Ureter (tissue), 1 donor: Measurements from ENCODE around the gene GABRB2. TPM values are rescaled to one million over a fixed set of nuclear protein-coding genes. Genes with fewer than 3 reads are reported as not detected.
"Not testable (repeated sequence)": the region's sequence is repeated elsewhere in the genome, so short reads cannot be mapped to it uniquely, and the experiment has no call there.

Experiments
- DNase-seq: peaks from one replicate; pipeline ENCODE4 v3.0.0-alpha.2; 2020; ENCODE audit warnings: low spot score
- total RNA-seq: library from RNA; stranded (reverse); gene quantifications from one replicate; pipeline ENCODE4 v1.2.4, GENCODE V29; 2023
- donor health status: DM: yes; HTN: yes; CAD: no.

GABRB2 gene
- total RNA-seq, result 0.34 TPM

DNA sequence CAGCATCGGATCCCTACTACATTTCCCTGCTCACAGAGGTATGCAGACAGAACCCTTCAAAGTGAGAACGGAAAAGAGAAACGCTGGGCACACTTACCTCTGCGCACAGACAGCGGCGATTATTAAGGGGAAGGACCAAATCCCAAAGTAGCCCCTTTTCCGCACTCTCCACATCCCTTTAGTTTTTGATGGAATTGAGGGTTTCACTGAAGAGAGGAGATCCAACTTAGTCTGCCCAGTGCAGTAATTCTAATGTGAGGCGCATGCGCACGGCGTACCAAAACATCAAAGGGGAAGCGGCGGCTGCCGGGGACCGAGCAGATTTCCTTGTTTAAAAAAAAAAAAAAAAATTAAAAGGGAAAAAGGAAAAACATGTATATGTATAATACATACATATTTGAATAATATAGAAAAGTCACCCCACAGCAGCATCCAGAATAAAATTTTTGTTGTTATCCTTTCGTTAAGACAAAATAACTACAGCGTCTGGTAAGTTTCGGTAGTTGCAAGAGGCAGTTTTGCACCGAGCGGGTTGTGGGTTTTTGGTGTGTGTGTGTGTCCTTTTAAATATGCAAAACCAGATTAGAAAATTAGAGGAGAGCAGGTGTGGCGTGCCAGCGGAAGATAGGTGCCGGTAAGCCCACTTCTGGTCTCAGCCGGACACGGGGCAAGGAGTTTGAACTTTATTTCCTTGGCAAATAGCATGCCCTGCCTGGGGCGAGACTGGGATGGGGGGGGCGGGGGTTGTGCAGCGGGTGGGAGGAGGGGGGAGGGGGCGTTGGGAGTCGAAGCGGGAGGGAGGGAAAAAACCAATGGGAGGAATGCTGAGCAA, at the start of gene GABRB2:
GABRB2 (minus strand) TSS at position 256 of the 832 bp plus-strand sequence; CDS start at position 174, 82 bp downstream.
- DNase-seq, result no peak

GRCh38 chr5:161585798-161586197, 39.3 kb upstream of the GABRB2 start:
- no peak for DNase-seq

GRCh38 chr5:161580621-161581020, 34.1 kb upstream of the GABRB2 start:
- no peak for DNase-seq

- no peak for DNase-seq
Observed at GRCh38 chr5:161572914-161573313, 26.4 kb upstream of the GABRB2 start.

DNA sequence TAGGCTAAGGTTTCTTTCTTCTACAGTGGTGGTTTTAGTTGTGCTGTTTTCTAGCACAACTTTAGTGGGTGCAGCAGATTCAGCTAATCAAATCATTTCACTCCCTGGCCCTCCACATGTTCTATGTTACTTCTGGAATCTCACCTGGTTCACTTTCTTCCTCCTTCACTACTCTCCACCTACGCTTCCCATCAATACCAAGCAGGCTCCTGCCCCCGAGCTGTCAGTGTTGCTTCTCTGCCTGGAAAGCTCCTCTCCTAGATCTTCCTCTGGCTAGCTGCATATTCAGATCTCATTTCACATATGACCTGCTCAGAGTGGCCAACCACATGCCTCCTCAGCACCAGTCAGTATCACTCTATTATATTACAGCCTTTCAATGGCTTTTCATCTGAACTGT, 19.6 kb upstream of the GABRB2 start:
- DNase-seq, result no peak

GRCh38 chr5:161562446-161562845, 15.9 kb upstream of the GABRB2 start:
- no peak for DNase-seq

- DNase-seq, result no peak
Observed at GRCh38 chr5:161549106-161549505, 2.6 kb upstream of the GABRB2 start.

GRCh38 chr5:161548487-161549094, 2.1 kb upstream of the GABRB2 start:
- DNase-seq, result no peak

GRCh38 chr5:161547738-161548486, 1.4 kb upstream of the GABRB2 start:
- DNase-seq, result no peak

DNA sequence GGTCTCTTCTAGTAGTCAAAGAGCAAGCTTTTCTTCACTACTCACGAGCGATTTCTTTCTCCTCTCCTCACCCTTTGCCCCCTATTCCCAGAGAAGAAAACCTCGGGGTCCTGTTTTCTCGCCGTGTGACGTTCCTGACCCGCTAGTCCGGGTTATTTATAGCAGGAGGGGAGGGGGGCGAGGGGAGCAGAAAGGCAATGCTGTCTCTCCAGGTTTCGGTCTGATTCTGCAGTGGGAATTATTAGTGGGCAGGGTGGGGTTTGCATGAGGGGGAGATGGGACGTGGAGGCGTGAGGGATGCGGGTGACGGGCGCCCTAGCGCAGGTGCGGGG, 847 bp upstream of the GABRB2 start:
- DNase-seq, result no peak

GRCh38 chr5:161546095-161546469, 443 bp downstream of the GABRB2 start:
- no peak for DNase-seq

DNA sequence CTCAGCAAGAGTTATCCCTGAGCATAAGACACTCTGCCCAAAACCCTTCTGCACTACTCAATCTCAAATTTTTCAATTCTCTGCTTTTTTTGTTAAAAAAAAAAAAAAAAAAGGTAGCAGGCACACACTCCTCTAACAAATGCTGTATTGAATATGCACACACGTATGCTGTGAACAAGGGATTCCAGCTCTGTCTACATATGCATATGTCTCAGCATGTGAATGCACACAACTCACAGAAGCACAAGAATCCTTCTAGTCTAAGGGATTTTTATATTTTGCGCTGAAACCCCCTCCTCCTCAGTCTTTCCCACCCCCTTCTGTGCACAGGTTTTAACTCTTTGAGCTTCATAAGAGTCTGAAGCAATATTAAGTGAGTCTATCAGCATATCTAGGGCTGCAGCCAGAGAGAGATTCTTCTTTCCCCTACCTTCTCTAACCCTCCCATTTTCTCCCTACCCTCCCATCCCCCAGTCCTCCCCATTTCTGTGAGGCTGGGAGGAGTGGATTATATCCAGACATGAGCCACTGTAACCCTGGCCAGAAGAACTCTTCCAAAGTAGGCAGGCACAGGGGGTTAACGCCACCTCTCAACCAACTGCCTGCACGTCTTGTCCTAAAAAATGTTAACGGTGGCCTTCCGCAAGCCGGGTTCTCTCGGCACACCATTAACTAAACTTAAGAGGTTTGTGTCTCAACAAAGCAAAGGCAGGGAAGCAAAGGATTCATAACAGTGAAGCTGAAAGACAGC, 1.0 kb downstream of the GABRB2 start:
- DNase-seq, result no peak

DNA sequence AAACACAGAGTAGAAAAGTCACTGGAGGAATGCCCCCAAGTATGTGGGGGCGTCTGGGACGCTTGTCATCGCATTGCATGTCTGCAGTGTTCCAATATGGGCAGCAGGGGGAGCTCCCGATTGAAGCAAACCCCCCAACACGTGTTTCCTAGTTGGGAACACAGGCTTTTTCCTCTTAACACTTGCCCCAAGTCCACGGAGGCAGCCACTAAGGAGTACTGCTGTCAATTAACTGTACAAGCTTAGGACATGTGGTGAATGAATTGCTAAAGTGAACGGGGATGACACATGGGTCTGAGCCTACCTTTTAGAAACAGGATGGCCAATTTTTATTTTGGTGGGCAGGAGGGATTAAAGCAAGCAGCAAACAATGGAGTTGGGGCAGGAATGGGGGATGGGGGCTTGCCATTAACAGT, 2.2 kb downstream of the GABRB2 start:
- DNase-seq, result no peak

DNA sequence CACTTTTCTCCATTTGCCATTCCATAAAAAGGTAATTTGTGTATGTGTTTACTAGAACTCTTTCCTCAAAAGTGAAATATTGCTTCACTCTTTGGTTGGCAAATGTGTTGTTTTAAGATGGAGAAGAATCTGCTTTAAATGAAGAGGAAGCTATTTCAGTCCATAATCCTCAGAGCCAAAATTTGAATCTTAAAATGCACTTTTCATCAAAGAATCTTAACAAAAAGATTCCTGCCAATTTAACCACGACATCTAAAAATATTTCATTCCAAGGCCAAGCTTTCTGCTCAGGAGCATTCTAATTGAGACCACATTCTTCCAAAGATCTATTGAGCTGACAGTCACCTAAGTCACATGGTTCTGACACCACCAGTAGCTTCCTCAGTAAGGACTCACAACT, 7.5 kb downstream of the GABRB2 start:
- no peak for DNase-seq

DNA sequence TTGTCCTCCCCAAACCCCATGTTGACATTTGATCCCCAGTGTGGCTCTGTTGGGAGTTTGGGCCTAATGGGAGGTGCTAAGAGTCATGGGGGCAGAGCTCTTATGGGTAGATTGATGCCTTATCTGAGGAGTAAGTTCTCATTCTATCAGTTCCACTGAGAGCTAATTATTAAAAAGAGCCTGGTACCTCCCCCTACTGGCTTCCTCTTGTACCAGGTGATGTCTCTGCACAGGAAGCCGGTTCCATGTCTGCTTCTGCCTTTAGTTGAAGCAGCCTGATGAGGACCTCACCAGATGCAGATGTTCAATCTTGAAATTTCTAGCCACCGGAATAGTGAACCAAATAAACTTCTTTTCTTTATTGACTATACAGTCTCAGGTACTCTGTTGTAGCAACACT, 10.8 kb downstream of the GABRB2 start:
- DNase-seq, result no peak

DNA sequence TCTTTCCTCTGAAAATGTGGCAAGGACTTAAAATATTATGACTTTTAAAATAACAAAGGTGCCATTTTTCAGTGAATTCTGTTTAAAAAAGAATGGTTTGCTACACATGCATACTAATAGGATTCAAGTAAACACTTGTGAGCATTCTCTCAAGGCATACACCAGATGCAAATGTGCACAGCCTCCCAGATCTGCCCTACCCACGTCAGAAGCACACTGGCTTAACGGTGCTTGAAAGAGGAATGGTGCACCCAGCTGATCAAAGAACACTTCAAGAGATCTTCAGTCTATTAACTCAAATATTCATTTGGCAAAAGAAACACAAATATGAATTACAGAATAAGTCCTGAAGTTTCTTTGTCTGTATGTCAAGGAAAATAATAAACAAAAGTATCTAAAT, 15.8 kb downstream of the GABRB2 start:
- DNase-seq, result no peak

- no peak for DNase-seq
Observed at GRCh38 chr5:161513942-161514341, 32.6 kb downstream of the GABRB2 start.

DNA sequence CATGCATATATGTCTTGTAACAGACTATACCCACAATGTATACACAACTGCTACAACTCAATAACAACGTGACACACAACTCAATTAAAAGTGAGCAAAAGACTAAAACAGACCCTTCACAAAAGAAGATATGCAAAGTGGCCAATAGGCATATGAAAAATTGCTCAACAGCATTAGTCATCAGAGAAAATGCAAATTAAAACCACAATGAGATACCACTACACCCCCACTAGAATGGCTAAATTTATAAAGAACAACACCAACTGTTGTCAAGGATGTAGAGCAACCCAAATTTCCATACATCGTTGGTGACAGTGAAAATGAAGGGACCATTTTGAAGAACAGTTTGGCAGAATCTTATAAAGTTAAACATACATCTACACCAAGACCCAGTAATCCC, 38.9 kb downstream of the GABRB2 start:
- DNase-seq, result no peak

GRCh38 chr5:161505160-161505559, 41.4 kb downstream of the GABRB2 start:
- DNase-seq, result not testable (repeated sequence)

DNA sequence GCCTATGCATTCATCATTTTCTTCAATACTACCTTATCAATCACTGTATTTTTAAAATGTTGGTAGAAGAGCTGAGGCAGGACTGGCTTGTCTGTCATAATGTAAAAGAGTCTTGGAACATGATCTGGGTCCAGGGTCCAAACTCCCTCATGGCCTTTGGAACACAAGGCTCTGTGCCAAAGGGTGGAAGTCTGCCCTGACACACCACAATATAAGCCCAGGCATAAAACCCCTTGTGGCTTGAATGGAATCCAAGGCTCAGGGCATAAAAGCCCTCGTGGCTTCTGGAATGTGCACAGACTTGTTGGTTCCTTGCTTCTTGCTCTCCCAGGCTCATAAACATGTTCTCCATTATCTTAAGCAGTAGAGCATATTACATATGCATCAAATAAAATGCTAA, 48.0 kb downstream of the GABRB2 start:
- DNase-seq, result no peak

- no peak for DNase-seq
Observed at GRCh38 chr5:161483721-161484120, 62.8 kb downstream of the GABRB2 start.

GRCh38 chr5:161481922-161482321, 64.6 kb downstream of the GABRB2 start:
- no peak for DNase-seq
